Erythroblast (primary cell): ENCODE measurements around the gene TNIP1.

Source experiments
- DNase-seq, 2 experiments: peaks; one replicate each; lab custom pipeline; 2025; lab: John Stamatoyannopoulos, UW
- GATA1 ChIP-seq: IDR thresholded peaks from 2 replicates; pipeline ENCODE4 v1.6.1; 2011; ENCODE audit warnings: low read depth, mild to moderate bottlenecking, control low read depth, low read length, moderate library complexity
- POLR2A ChIP-seq: IDR thresholded peaks from 2 replicates; pipeline ENCODE4 v1.6.1; 2011; ENCODE audit warnings: mild to moderate bottlenecking, low read length

TNIP1 gene

GRCh38 chr5:151097061-151097460 is 16.2 kb upstream of the TNIP1 start:
- no peak for DNase-seq

GRCh38 chr5:151096001-151096373 is 15.2 kb upstream of the TNIP1 start:
- DNase-seq = no peak
- TF ChIP-seq GATA1 (no peak), POLR2A (no peak)

More at GRCh38 chr5:151097061-151097460, 16.2 kb upstream of the TNIP1 start:
- TF ChIP-seq POLR2A (no peak), GATA1 (no peak)

- TF ChIP-seq POLR2A = no peak
- TF ChIP-seq GATA1 = no peak
- DNase-seq = peak; percentile 13 to 18
Measured at GRCh38 chr5:151095341-151096000, 14.6 kb upstream of the TNIP1 start.

GRCh38 chr5:151094852-151095245 is 14.0 kb upstream of the TNIP1 start:
- DNase-seq = no peak
- TF ChIP-seq GATA1 = no peak
- no peak for TF ChIP-seq POLR2A

- DNase-seq = no peak
- no peak for TF ChIP-seq GATA1
- no peak for TF ChIP-seq POLR2A
Measured at GRCh38 chr5:151094030-151094851, 13.4 kb upstream of the TNIP1 start.

GRCh38 chr5:151093476-151093889 is 12.6 kb upstream of the TNIP1 start:
- no peak for TF ChIP-seq GATA1
- no peak for TF ChIP-seq POLR2A
- no peak for DNase-seq

- TF ChIP-seq GATA1 (no peak), POLR2A (no peak)
- DNase-seq = no peak
Measured at GRCh38 chr5:151092762-151093161, 11.9 kb upstream of the TNIP1 start.

- TF ChIP-seq GATA1 (no peak), POLR2A (no peak)
- no peak for DNase-seq
Measured at GRCh38 chr5:151089726-151090125, 8.9 kb upstream of the TNIP1 start.

- TF ChIP-seq POLR2A = no peak
- no peak for TF ChIP-seq GATA1
- DNase-seq = no peak
Measured at GRCh38 chr5:151088986-151089385, 8.2 kb upstream of the TNIP1 start.

GRCh38 chr5:151087486-151087885 is 6.7 kb upstream of the TNIP1 start:
- TF ChIP-seq POLR2A (no peak), GATA1 (no peak)
- DNase-seq = no peak

GRCh38 chr5:151086905-151087360 is 6.1 kb upstream of the TNIP1 start:
- no peak for DNase-seq
- TF ChIP-seq POLR2A = no peak
- TF ChIP-seq GATA1 = no peak

- no peak for DNase-seq
- TF ChIP-seq GATA1 (no peak), POLR2A (no peak)
Measured at GRCh38 chr5:151086192-151086869, 5.5 kb upstream of the TNIP1 start.

GRCh38 chr5:151085517-151086041 is 4.7 kb upstream of the TNIP1 start:
- DNase-seq = no peak
- TF ChIP-seq GATA1 = no peak
- TF ChIP-seq POLR2A = no peak

GRCh38 chr5:151084363-151084762 is 3.5 kb upstream of the TNIP1 start:
- TF ChIP-seq GATA1 (no peak), POLR2A (no peak)
- DNase-seq = no peak
